HG02623 (cell line): Measurements from ENCODE around the gene MS4A12.
"Not testable (repeated sequence)": the region's sequence is repeated elsewhere in the genome, so short reads cannot be mapped to it uniquely, and the experiment has no call there.

Experiments
- ATAC-seq: cut with Tn5 transposase; IDR thresholded peaks from one replicate; pipeline ENCODE4 v1.9.1; 2021; ENCODE audit warnings: moderate library complexity; ENCODE audit not compliant: unreplicated experiment

The MS4A12 gene

DNA sequence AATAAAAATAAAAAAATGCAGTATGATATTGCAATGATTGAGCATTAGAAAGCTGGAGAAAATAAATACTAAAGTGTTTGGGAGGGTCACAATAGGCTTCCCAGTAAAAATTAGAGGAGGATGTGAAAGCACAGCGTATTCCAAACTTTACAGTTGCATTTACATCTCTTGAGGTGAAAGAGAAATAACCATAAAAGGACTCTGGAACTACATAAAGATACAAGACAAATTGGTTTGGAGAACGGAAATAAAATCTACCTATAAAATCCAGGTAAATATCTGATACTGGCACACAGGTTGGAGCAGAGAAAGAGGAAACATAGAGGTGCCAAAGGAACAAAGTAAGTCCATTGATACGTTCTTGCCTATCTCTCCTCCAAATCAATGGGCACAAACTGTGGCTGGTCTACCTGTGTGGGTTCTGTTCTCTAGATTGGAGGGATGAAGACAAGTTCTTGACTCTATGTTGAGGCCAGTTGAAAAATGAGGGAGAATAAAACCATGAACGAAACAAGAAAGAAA lies at the start of gene MS4A12:
Gene MS4A12 (plus strand): TSS at position 291 of the 522 bp plus-strand sequence. CDS start 4,541 bp downstream, outside the sequence.
- no peak for ATAC-seq

DNA sequence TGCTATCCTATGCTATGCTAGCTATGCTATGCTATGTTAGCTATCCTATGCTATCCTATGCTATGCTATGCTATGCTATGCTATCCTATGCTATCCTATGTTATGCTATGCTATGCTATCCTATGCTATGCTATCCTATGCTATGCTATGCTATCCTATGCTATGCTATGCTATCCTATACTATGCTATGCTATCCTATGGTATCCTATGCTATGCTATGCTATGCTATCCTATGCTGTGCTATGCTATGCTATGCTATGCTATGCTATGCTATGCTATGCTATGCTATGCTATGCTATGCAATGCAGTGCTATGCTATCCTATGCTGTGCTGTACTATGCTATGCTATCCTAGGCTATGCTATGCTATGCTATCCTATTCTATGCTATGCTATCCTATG lies 45.5 kb upstream of the MS4A12 start:
- no peak for ATAC-seq

GRCh38 chr11:60447846-60448245 lies 44.7 kb upstream of the MS4A12 start:
- no peak for ATAC-seq

GRCh38 chr11:60451185-60451584 lies 41.4 kb upstream of the MS4A12 start:
- ATAC-seq: not testable (repeated sequence)

GRCh38 chr11:60454212-60454611 lies 38.4 kb upstream of the MS4A12 start:
- no peak for ATAC-seq

GRCh38 chr11:60455531-60456042 lies 37.0 kb upstream of the MS4A12 start, which contains the start of gene MS4A1:
Gene MS4A1 (plus strand): TSS chr11:60455847. CDS start chr11:60462375, 6,528 bp downstream.
- ATAC-seq: peak; percentile 70

DNA sequence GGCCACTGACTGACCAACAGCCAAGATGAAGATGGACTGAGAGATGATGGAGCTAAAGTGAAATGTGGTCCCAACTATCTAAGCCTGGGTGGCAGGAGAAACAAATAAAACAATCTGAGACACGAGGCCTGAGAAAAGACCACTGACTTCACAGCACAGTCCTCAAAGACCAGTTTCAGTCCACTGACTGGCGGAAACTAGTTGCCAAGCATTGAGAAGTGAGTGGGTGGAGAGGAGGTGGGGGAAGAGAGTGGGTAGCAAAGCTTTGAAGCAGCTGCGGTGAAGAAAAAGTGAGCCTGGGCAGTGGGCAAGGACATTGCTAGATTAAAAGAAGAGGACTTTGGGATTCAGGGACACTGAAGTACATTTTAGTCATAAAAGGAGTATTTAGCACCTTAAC lies 35.0 kb upstream of the MS4A12 start:
- ATAC-seq: peak; percentile 40

DNA sequence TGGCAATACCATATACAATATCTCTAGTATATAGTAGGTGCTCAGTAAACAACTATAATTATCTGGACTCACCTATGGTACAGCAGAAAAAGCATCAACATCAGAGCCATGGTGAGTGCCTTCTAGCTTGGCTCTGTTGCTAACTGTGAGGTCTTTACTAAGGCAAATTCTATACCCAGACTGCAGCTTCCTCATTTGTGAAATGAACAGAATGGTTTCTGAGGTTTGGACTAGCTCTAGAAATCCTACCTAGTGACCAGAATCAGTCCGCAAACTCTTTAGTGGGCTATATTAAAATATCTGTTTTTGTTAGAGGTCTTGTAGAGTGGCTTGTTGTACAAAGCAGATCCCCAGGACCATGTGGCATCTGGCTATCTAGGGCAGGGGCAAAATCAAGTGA lies 33.2 kb upstream of the MS4A12 start:
- ATAC-seq: no peak

- ATAC-seq: no peak
Measured at GRCh38 chr11:60468829-60469228, 23.7 kb upstream of the MS4A12 start.

- no peak for ATAC-seq
Measured at GRCh38 chr11:60469723-60470122, 22.9 kb upstream of the MS4A12 start.

GRCh38 chr11:60477035-60477445 lies 15.5 kb upstream of the MS4A12 start:
- no peak for ATAC-seq

- ATAC-seq: no peak
Measured at GRCh38 chr11:60482361-60482760, 10.2 kb upstream of the MS4A12 start.

DNA sequence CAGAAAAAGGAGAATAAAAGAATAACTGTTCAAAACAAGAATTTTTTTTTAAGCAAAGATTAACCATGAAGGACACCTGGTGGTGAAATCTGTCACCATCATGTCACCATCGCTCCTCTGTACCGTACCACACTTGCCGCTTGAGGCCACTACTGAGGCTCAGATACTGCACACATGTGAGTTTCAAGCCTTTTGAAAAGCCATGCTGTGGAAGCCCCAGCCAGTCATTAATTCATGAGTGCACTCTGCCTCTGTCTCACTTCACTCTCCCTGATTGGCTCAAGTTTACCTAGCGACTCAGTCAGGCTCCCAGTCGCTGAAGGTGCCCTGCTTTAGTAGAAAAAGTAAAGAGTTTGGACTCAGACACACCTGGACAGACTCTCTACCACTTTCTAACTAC lies 6.6 kb upstream of the MS4A12 start:
- ATAC-seq: peak; percentile 94

DNA sequence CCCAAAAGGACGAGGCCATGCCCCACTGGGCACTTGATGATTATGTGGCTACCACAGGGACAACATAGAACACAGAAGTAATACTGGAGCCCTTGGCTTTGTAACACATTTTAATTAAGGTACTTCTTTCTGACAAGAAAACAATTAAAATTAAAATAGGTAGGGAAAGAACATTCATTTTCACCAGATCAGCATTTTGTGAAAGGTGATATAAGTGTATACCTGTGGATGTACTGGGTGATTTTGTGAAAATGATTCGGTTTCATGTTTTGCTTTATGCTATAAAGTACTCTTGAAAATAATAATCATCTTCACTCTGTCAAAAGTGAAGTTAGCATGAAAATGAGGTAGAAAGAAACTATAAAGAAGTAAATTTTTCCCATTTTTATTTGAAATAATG lies 876 bp downstream of the MS4A12 start:
- ATAC-seq: no peak

- ATAC-seq: no peak
Measured at GRCh38 chr11:60498399-60498798, 5.8 kb downstream of the MS4A12 start.

DNA sequence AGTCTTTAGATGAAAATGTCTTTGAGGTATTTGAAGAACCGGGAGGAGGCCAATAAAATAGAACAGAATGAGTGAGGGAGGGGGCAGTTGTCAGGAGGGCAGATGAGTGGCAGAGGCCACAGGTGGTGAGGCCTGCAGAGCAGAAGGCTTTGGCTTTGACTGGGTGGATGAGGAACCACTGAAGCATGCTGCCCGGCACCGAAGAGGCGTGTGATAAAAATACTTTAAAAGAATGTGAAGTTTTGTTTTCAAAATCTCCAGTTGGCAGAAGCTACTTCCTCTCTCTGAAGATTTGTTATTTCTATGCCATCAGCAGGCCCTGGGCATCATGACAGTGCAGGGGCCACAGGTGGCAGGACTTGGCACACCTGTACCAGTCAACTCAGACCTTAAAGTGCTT lies 6.3 kb downstream of the MS4A12 start:
- ATAC-seq: no peak

DNA sequence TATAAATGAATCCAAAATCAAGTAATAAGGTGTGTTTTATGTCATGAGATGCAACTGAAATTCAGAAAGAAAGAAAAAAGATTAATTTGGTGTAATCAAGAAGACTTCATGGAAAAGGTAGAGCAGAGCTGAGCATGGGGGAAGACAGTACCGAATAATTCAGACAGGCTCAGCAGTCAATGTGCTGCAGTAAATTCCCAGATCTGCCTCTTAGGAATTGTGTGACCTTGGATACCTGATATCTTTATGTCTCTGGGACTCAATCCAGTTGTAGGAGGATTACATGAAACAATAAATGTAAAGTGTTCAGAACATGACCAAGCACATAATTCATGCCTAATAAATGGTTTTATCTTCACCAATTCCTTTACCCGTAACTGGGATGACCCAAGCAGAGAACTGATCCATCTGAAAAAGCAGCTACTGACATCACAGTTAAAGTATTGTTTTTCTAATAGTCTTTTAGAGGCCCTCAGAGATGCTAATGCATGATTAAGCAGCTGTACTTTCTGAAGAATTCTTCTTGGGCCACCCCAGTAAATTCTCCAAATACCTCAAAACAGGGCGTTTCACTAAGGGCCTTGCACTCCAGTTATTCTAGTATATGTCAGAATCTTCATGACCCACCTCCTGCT lies 7.8 kb downstream of the MS4A12 start:
- ATAC-seq: no peak

- no peak for ATAC-seq
Measured at GRCh38 chr11:60502221-60502775, 9.7 kb downstream of the MS4A12 start.

GRCh38 chr11:60504219-60504905 lies 11.8 kb downstream of the MS4A12 start:
- no peak for ATAC-seq

- not testable (repeated sequence) for ATAC-seq
Measured at GRCh38 chr11:60509609-60510008, 17.0 kb downstream of the MS4A12 start.

DNA sequence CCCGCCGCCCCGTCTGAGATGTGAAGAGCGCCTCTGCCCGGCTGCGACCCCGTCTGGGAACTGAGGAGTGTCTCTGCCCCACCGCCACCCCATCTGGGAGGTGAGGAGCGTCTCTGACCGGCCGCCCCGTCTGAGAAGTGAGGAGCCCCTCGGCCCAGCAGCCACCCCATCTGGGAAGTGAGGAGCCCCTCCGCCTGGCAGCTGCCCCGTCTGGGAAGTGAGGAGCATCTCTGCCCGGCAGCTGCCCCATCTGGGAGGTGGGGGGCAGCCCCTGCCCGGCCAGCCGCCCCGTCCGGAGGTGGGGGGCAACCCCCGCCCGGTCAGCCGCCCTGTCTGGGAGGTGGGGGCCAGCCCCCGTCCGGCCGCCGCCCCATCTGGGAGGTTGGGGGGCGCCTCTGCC lies 17.6 kb downstream of the MS4A12 start:
- not testable (repeated sequence) for ATAC-seq

GRCh38 chr11:60511393-60511792 lies 18.8 kb downstream of the MS4A12 start:
- ATAC-seq: no peak
